NCI-H510A (cell line): Measurements from ENCODE around the gene ZNF354C.
"Not testable (repeated sequence)": the region's sequence is repeated elsewhere in the genome, so short reads cannot be mapped to it uniquely, and the experiment has no call there.

Experiments
- DNase-seq: peaks from one replicate; lab custom pipeline; 2025; lab: John Stamatoyannopoulos, UW

Gene ZNF354C

GRCh38 chr5:179060116-179061008 lies at the start of gene ZNF354C:
TSS of gene ZNF354C (plus strand) at chr5:179060373. CDS start at chr5:179062069, 1,696 bp downstream.
- peak; percentile 13 for DNase-seq

GRCh38 chr5:179023528-179024189 lies 36.5 kb upstream of the ZNF354C start, which contains the start of gene ZNF879:
TSS of gene ZNF879 (plus strand) at chr5:179023804. CDS start at chr5:179025005, 1,201 bp downstream.
- peak; percentile 65 for DNase-seq

DNA sequence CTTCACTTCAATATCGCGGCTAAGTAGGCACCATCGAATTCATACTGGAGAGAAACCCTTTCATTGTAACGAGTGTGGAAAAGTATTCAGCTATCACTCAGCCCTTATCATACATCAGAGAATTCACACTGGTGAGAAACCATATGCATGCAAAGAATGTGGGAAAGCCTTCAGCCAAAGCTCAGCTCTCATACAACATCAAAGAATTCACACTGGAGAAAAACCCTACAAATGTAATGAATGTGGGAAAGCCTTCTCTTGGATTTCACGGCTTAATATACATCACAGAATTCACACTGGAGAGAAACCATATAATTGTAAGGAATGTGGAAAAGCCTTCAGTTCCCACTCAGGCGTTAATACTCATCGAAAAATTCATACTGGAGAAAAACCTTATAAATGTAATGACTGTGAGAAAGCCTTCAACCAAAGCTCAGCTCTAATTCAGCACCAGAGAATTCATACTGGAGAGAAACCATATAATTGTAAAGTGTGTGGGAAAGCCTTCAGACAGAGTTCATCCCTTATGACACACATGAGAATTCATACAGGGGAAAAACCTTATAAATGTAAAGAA lies 27.1 kb upstream of the ZNF354C start:
- no peak for DNase-seq

- DNase-seq: no peak
Observed at GRCh38 chr5:179044765-179045164, 15.4 kb upstream of the ZNF354C start.

DNA sequence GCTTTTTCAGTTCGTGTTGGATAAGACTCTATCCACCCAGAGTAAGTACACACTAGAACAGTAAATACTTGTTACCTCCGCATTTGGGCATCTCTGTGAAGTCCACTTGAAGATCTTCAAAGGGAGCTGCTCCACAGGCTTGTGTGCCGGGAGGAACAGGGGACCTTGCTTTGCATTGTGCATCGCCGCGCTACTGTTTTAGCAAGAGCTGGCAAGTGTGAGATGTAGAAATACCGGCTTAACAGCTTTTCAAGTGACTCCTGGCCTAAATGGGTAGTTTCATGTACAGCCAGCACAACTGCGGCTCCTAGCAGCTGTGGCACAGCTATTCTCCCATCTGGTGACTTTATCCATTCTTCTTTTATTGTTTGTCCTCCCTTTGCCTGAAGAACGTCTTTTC lies 8.4 kb upstream of the ZNF354C start:
- DNase-seq: peak; percentile 16

DNA sequence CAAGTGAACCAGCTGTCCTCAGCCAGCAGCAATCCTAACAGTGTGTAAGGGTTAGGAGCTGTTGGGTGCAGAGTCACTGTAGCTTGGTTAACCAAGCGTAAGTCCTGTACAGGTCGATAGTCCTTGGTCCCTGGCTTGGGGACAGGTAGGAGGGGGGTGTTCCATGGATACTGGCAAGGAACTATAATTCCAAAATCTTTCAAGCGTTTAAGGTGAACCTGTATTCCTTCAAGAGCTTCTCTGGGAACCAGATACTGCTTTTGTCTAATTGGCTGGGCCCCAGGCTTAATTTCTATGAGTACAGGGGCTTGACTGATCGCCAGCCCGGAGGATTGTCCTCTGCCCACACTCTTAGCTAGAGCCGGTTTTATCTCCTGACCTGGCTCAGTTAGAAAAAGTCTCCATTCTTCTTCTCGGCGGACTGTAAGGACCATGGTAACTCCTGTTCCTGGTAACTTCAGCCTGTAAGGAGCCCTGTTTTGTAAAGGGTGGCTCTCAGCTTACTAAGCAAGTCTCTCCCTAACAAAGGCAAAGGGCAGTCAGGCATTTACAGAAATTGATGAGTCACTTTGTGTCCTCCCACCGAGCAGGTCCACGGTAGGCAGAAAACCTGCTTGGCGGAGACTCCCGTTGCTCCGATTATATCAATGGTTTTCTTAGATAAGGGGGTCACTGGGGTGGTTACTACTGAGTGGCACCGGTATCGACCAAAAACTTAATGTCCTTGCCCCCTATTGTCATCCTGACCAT lies 6.0 kb upstream of the ZNF354C start:
- DNase-seq: no peak

DNA sequence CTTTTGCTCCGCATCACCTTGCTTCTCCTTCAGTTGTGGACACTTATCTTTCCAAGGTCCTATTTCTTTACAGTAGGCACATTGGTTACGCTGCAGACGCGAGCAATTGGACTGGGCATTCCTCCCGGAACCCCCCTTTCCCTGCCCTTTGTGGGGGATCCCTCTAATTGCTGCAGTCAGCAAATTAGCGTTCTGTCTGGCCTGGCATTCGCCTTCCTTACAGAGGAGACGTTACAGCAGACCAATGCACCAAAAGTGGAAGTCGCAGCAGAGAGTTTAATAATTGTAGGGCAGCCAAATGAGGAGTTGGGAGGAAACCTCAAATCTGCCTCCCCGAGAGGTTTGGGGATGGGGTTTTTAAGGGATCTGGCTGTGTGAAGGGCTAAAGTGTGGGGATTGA lies 5.3 kb upstream of the ZNF354C start:
- no peak for DNase-seq

- DNase-seq: no peak
Observed at GRCh38 chr5:179055436-179055835, 4.7 kb upstream of the ZNF354C start.

DNA sequence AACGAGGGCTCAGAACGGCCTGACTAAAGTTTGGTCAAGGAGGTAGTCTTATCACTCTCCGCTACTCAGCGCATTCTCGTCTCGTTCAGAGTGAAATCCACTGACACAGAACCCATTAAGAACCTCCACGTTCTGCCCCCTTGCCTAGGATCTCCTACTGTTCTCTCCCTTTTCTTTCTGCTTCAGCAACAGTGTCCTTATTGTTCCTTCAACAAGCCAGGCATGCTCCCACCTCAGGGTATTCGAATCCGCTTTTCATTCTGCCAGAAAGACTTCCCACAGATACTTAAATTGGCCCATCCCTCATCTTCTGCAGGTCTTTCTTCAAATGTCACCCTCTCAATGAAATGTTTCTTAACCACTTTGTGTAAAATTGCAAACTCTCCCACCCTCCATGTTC lies 4.3 kb upstream of the ZNF354C start:
- no peak for DNase-seq

DNA sequence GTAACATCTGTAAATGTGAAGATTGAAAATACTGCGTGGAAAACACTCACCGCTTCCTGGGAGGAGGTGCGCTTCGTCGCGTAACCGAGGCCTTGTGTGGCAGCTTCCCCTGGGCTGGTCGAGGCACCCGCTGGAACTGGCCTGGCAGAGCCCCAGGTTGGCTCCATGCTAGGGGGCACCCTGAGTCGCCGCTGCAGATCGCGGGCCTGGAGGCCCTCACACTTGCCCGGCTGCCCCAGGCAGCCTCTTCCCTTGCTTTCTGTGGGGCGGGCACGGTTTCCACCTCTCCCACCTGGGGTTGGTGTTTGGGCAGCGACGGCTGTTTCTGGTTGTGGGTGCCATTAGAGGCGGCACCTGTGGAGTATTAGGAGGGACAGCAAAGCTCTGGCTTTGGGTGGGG lies 852 bp downstream of the ZNF354C start:
- no peak for DNase-seq

DNA sequence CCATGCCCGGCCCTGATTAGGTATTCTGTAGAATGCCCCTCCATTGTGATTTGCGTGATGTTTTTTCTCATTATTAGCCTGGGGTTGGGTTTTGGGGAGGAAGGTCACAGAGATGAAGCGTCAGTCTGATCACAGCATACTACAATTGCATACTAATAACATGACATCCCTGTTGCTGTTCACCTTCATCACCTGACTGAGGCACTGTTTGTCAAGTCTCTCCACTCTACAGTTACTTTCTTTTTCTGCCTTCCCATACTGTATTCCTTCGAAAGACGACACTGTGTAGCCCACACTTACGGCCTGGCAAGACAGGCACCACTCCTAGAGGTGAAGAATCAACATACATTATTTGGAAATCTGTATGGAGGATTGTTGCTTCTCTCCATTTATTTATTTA lies 5.5 kb downstream of the ZNF354C start:
- DNase-seq: no peak

DNA sequence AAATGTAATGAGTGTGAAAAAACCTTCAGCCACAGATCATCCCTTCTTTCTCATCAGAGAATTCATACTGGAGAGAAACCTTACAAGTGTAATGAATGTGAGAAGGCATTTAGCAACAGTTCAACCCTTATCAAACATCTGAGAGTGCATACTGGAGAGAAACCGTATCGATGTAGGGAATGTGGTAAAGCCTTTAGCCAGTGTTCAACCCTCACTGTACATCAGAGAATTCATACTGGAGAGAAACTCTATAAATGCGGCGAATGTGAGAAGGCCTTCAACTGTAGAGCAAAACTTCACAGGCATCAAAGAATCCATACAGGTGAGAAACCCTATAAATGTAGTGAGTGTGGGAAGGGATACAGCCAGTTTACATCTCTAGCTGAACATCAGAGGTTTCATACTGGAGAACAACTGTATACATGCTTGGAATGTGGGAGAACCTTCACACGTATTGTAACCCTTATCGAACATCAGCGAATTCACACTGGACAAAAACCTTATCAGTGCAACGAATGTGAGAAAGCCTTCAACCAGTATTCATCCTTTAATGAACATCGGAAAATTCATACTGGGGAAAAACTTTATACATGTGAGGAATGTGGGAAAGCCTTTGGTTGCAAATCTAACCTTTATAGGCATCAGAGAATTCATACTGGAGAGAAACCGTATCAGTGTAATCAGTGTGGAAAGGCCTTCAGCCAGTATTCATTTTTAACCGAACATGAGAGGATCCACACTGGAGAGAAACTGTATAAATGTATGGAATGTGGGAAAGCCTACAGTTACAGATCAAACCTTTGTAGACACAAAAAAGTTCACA lies 19.2 kb downstream of the ZNF354C start:
- no peak for DNase-seq

DNA sequence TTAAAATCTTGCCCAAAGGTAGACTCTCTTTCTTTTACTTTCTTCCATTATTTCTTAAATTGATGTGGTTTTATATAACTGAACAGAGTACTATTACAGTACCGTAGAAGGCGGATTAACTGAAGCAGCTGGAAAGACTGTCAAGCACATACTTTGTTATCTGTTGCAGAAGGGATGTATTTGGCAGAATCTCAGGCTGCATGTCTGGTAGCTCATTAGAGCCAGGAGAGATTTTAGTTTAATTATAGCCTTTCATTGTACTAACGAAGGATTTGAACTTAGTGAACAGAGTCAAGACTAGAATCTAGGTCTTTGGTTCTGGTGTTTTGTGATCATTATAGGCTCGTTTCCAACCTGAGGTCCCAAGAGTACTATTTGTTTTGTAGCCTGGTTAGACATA lies 20.6 kb downstream of the ZNF354C start:
- DNase-seq: no peak

GRCh38 chr5:179089502-179089901 lies 29.3 kb downstream of the ZNF354C start:
- DNase-seq: no peak

GRCh38 chr5:179101282-179101681 lies 41.1 kb downstream of the ZNF354C start:
- not testable (repeated sequence) for DNase-seq

DNA sequence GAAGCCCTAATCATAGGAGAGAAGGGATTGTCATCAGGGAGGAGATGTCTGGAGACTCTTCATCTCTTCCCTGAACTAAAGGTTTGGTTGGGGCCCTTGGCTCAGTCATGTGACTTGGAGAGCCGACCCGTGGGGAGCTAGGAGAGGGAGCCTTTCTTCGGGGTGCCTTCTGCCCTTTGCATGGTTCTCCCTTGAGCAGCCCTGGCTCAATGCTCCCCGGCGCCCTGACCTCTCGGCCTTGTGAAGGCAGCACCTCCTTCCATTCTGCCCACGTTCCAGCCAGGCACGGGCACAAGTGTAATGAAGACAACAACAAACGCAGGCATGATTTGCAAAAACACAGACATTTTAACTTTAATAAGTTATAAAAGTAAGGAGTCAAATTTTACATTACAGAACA lies 50.4 kb downstream of the ZNF354C start:
- no peak for DNase-seq

DNA sequence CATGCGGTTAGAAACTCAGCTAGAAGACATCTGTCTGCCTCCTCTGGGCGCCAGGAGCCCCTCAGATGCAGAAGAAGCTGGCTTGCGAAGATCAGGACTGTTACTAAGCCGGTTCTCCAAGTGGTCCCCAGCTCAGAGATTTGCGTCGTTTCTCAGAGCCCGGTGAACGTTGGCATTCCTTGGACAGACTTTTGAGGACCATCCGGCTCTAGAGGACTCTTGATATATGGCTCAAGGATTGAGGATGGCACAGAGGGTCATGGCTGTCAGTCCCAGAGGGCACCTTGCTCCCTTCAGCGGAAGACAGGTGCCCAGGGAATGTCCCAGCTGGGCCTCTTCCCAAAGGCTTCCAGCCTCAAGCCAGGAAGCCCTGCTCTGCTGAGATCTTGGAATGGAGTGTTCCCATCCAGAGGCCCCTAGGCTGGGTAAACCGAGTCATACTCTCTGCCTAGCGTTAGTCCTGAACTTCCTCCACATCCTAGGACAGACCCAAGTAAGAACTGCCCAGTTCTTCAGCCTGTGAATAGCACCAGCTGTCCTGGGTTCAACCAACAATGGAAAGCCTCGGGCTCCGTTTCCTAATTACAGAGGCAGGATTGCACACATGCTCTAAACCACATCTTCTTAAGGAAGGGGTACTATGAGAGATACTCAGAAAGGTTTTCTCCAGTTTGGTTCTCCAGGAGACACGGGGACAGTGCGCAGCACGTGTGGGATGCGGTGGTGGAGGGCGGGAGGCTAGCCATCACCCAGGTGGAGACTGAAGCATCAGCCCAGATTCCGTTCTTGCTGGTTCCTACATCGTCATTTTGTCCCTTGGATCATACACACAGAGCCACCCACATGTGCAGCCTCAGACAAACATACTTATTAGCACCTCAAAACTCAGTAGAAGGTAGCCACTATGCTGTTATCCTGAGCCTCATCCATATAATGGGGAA lies 51.4 kb downstream of the ZNF354C start:
- no peak for DNase-seq

DNA sequence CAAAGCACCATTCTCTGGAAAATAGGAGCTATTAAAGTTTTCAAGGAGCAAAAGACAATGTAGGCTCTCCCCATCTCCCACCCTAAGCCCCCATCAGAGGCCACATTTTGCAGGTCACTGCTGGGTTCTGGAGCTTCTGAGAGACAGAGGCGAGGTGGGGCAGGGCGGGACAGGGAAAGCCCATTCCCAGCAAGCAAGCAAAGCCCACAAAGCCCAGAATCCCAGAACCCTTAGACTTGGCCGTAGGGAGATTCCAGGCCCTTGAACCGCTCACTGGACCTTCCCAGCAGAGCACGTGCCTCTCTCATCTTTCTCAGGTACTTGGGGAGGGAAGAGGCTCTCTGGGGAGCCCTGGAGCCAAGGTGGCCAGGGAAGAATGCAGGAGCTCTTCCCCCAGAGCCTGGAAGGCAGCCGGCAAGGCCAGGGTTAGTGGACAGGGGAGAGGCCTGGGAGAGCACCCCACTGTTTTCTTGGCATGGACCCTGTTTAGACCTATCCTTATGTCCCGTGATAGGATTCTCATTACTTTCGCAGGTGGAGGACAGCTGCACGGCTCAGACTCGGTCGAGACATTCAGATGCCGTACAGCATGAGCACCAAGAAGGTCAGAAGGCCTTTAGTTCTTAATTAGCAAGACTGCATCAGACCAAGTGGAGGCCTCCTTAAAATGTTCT lies 52.4 kb downstream of the ZNF354C start:
- no peak for DNase-seq

- no peak for DNase-seq
Observed at GRCh38 chr5:179113143-179113530, 53.0 kb downstream of the ZNF354C start.
